ENCODE measurements around the gene KRTAP9-8. TPM values are rescaled to one million over a fixed set of nuclear protein-coding genes. Genes with fewer than 3 reads are reported as not detected.
"Not testable (repeated sequence)": the region's sequence is repeated elsewhere in the genome, so short reads cannot be mapped to it uniquely, and the experiment has no call there.

KRTAP9-8 gene, protein sequence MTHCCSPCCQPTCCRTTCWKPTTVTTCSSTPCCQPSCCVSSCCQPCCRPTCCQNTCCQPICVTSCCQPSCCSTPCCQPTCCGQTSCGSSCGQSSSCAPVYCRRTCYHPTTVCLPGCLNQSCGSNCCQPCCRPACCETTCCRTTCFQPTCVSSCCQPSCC
- not detected for total RNA-seq (2021; ENCODE audit: unreplicated experiment)
- not detected in 2 replicates for polyA plus RNA-seq (2012)
- not detected for Bru-seq, nascent RNA
- BruChase-seq, experiment 1, labeled RNA remaining after a 6-hour chase = not detected
- not detected for BruChase-seq, experiment 2, labeled RNA remaining after a 2-hour chase
- long read RNA-seq = 0 reads

DNA sequence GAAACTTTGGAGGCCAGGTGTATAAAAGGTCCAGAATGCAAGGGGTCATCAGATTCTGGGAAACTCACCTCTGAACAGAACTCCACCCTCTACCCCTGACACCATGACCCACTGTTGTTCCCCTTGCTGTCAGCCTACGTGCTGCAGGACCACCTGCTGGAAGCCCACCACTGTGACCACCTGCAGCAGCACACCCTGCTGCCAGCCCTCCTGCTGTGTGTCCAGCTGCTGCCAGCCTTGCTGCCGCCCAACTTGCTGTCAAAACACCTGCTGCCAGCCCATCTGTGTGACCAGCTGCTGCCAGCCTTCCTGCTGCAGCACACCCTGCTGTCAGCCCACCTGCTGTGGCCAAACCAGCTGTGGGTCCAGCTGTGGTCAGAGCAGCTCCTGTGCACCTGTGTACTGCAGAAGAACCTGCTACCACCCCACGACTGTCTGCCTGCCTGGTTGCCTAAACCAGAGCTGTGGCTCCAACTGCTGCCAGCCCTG lies at the start of gene KRTAP9-8:
Gene KRTAP9-8 (plus strand): TSS at position 51 of the 489 bp plus-strand sequence. CDS start 53 bp downstream, at position 104.
- H3K4me2 ChIP-seq (ENCODE audit: low read length); H3K27me3 ChIP-seq (ENCODE audit: insufficient read depth, low read length); H3K27ac ChIP-seq (ENCODE audit: low read depth, low read length); intact Hi-C loops (cut with micrococcal nuclease); POLR2A ChIA-PET; H3K36me3 ChIP-seq (ENCODE audit: control insufficient read depth in 1 of 2, insufficient read depth in 2 of 2, low read length in 2 of 2); H3K9ac ChIP-seq (ENCODE audit: low read length); DNase-seq (ENCODE audit: low read depth, low spot score); H2AFZ ChIP-seq (ENCODE audit: low read depth, low read length, poor library complexity, severe bottlenecking); ATAC-seq; RAD21 ChIA-PET (ENCODE audit: low non-redundant PET in 1 of 2, low total read pairs in 2 of 2, uncharacterized antibody in 2 of 2, unreplicated experiment in 2 of 2); BruUV-seq (replicated peaks); H3K4me1 ChIP-seq (ENCODE audit: control insufficient read depth in 1 of 2, insufficient read depth in 2 of 2, low read length in 2 of 2); H4K20me1 ChIP-seq (ENCODE audit: insufficient read depth); CTCF ChIA-PET; H3K9me3 ChIP-seq (ENCODE audit: control insufficient read depth in 1 of 2, insufficient read depth in 1 of 2, low read depth in 1 of 2, low read length in 2 of 2); H3K4me3 ChIP-seq (replicated peaks in 1 of 2; ENCODE audit: low read depth in 1 of 2, low read length in 2 of 2); H3K9me2 ChIP-seq (ENCODE audit: insufficient read depth); H3K79me2 ChIP-seq (ENCODE audit: insufficient read depth, low read length): not testable (repeated sequence)

DNA sequence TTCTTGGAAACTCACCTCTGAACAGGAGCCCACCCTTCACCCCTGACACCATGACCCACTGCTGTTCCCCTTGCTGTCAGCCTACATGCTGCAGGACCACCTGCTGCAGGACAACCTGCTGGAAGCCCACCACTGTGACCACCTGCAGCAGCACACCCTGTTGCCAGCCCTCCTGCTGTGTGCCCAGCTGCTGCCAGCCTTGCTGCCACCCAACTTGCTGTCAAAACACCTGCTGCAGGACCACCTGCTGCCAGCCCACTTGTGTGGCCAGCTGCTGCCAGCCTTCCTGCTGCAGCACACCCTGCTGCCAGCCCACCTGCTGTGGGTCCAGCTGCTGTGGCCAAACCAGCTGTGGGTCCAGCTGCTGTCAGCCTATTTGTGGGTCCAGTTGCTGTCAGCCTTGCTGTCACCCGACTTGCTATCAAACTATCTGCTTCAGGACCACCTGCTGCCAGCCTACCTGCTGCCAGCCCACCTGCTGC lies 47.9 kb upstream of the KRTAP9-8 start, which contains the start of gene KRTAP9-1:
Gene KRTAP9-1 (plus strand): TSS at position 51 of the 482 bp plus-strand sequence. CDS start 0 bp downstream, at position 51.
- CTCF ChIA-PET = not testable (repeated sequence)

More for the DNA sequence above, 47.9 kb upstream of the KRTAP9-8 start, which contains the start of gene KRTAP9-1:
- RAD21 ChIA-PET (ENCODE audit: low non-redundant PET in 1 of 2, low total read pairs in 2 of 2, uncharacterized antibody in 2 of 2, unreplicated experiment in 2 of 2); H3K36me3 ChIP-seq (ENCODE audit: control insufficient read depth in 1 of 2, insufficient read depth in 2 of 2, low read length in 2 of 2); intact Hi-C loops (cut with micrococcal nuclease); H2AFZ ChIP-seq (ENCODE audit: low read depth, low read length, poor library complexity, severe bottlenecking); H3K9ac ChIP-seq (ENCODE audit: low read length); BruUV-seq (replicated peaks); H3K27ac ChIP-seq (ENCODE audit: low read depth, low read length); H3K4me3 ChIP-seq (replicated peaks in 1 of 2; ENCODE audit: low read depth in 1 of 2, low read length in 2 of 2); H3K9me3 ChIP-seq (ENCODE audit: control insufficient read depth in 1 of 2, insufficient read depth in 1 of 2, low read depth in 1 of 2, low read length in 2 of 2); H4K20me1 ChIP-seq (ENCODE audit: insufficient read depth); DNase-seq (ENCODE audit: low read depth, low spot score); H3K9me2 ChIP-seq (ENCODE audit: insufficient read depth); ATAC-seq; H3K27me3 ChIP-seq (ENCODE audit: insufficient read depth, low read length); H3K4me2 ChIP-seq (ENCODE audit: low read length); POLR2A ChIA-PET; H3K79me2 ChIP-seq (ENCODE audit: insufficient read depth, low read length): not testable (repeated sequence)
- H3K4me1 ChIP-seq (ENCODE audit: control insufficient read depth in 1 of 2, insufficient read depth in 2 of 2, low read length in 2 of 2) = peaks cover 0 to 10% of the 10 kb centered on the region in 2 experiments; a peak in 1 of 4 replicates

Measured in HCT116 (cell line).